Immature natural killer cell (primary cell): ENCODE measurements around the gene GFOD2. TPM values are rescaled to one million over a fixed set of nuclear protein-coding genes. Genes with fewer than 3 reads are reported as not detected.

Experiments used
- DNase-seq, 3 donors: peaks; one replicate each; pipeline ENCODE4 v3.0.0; 2022; ENCODE audit warnings: mixed read lengths in 1 of 3
- H3K27ac Mint-ChIP-seq, 6 donors: one replicate each; pipeline ENCODE4 v1.8.0; 2020; ENCODE audit warnings: mixed read lengths in 6 of 6, mild to moderate bottlenecking in 5 of 6, inconsistent platforms in 4 of 6, moderate library complexity in 3 of 6
- H3K27me3 Mint-ChIP-seq, 3 donors: one replicate each; pipeline ENCODE4 v1.8.0; 2020 to 2021; ENCODE audit warnings: low read depth in 3 of 3, mild to moderate bottlenecking in 3 of 3, mixed read lengths in 3 of 3, moderate library complexity in 3 of 3, inconsistent platforms in 1 of 3
- H3K36me3 Mint-ChIP-seq, 3 donors: one replicate each; pipeline ENCODE4 v1.8.0; 2020; ENCODE audit warnings: mixed read lengths in 3 of 3, inconsistent platforms in 2 of 3, mild to moderate bottlenecking in 2 of 3
- H3K4me1 Mint-ChIP-seq, 2 donors: one replicate each; pipeline ENCODE4 v1.8.0; 2020; ENCODE audit warnings: inconsistent platforms in 2 of 2, mild to moderate bottlenecking in 2 of 2, mixed read lengths in 2 of 2, moderate library complexity in 1 of 2
- H3K4me3 Mint-ChIP-seq, 5 donors: one replicate each; pipeline ENCODE4 v1.8.0; 2020; ENCODE audit warnings: mild to moderate bottlenecking in 5 of 5, mixed read lengths in 5 of 5, inconsistent platforms in 3 of 5, moderate library complexity in 3 of 5
- H3K9me3 Mint-ChIP-seq, 6 donors: one replicate each; pipeline ENCODE4 v1.8.0; 2020; ENCODE audit warnings: mild to moderate bottlenecking in 6 of 6, mixed read lengths in 6 of 6, inconsistent platforms in 4 of 6, moderate library complexity in 3 of 6
- polyA plus RNA-seq, 3 donors: library from polyadenylated mRNA; unstranded; fragments of 300-500 nt; fragmentation: Illumina TruSeq; gene quantifications; one replicate each; pipeline ENCODE4 v1.2.3, GENCODE V29; 2021

The GFOD2 gene
- polyA plus RNA-seq, 3 donors from 2014 or later = 6.2 to 9.7 (median 7.4) TPM

GRCh38 chr16:67653789-67654402 lies 65.2 kb downstream of the GFOD2 start:
- peaks cover 9 to 11% (median 10%) of the 10 kb centered on the region in 3 donors for H3K36me3 Mint-ChIP-seq
- peaks cover 3 to 10% of the 10 kb centered on the region in 2 donors for H3K4me1 Mint-ChIP-seq
- peak overlapping the region in 1 of 5 donors; percentile 57 for H3K4me3 Mint-ChIP-seq
- no peak for DNase-seq
- H3K27me3 Mint-ChIP-seq = peaks cover 0 to 4% (median 2%) of the 10 kb centered on the region in 3 donors
- no peaks in the 10 kb centered on the region for H3K9me3 Mint-ChIP-seq
- H3K27ac Mint-ChIP-seq = no peak overlapping the region

- DNase-seq = no peak
- Mint-ChIP-seq H3K27me3 (peaks cover 0 to 2% (median 2%) of the 10 kb centered on the region in 3 donors), H3K4me3 (no peak overlapping the region), H3K9me3 (no peaks in the 10 kb centered on the region), H3K36me3 (peaks cover 9 to 11% (median 10%) of the 10 kb centered on the region in 3 donors), H3K27ac (no peak overlapping the region), H3K4me1 (peaks cover 0 to 4% of the 10 kb centered on the region in 2 donors)
Measured at GRCh38 chr16:67653128-67653788, 65.9 kb downstream of the GFOD2 start.

DNA sequence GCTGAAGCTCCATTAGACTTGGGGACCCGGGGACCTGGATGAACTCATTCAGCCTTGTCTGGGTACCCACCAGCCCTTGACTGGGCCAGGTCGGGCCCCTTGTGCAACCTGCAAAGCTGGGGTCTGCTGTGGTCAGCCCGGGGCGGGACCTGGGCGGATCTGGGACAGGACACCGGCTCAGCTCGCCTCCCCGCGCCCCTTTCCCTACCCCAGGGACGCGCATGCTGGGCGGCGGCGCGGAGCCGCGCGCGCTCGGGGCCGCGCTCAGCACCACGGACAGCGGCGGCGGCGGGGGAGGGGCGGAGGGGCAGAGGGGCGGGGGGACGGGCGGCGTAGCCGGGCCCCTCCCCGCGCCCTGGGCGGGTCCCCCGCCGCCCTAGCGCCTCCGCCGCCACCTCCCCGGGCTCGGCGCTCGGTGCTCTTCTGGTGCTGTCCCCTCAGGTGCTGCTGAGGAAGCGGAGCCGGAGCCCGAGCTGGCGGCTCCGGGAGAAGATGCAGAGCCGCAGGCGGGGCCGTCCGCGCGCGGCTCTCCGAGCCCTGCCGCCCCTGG lies 66.5 kb downstream of the GFOD2 start:
- Mint-ChIP-seq H3K4me3 (no peak overlapping the region), H3K9me3 (no peaks in the 10 kb centered on the region), H3K36me3 (peaks cover 9 to 11% (median 10%) of the 10 kb centered on the region in 3 donors), H3K27me3 (peaks cover 0 to 2% (median 2%) of the 10 kb centered on the region in 3 donors), H3K27ac (no peak overlapping the region), H3K4me1 (peaks cover 0 to 4% of the 10 kb centered on the region in 2 donors)
- no peak for DNase-seq

GRCh38 chr16:67651847-67652246 lies 67.3 kb downstream of the GFOD2 start:
- peaks cover 0 to 4% (median 2%) of the 10 kb centered on the region in 3 donors for H3K27me3 Mint-ChIP-seq
- no peaks in the 10 kb centered on the region for H3K9me3 Mint-ChIP-seq
- no peak overlapping the region for H3K4me3 Mint-ChIP-seq
- DNase-seq = no peak
- peaks cover 9 to 11% (median 10%) of the 10 kb centered on the region in 3 donors for H3K36me3 Mint-ChIP-seq
- peak overlapping the region in 1 of 6 donors; percentile 49 for H3K27ac Mint-ChIP-seq
- H3K4me1 Mint-ChIP-seq = peaks cover 0 to 4% of the 10 kb centered on the region in 2 donors

- no peaks in the 10 kb centered on the region for H3K9me3 Mint-ChIP-seq
- peaks cover 0 to 6% of the 10 kb centered on the region in 2 donors for H3K4me1 Mint-ChIP-seq
- H3K4me3 Mint-ChIP-seq = no peak overlapping the region
- peaks cover 0 to 2% (median 2%) of the 10 kb centered on the region in 3 donors for H3K27me3 Mint-ChIP-seq
- no peak overlapping the region for H3K27ac Mint-ChIP-seq
- DNase-seq = no peak
- H3K36me3 Mint-ChIP-seq = peaks cover 9 to 11% (median 10%) of the 10 kb centered on the region in 3 donors
Measured at GRCh38 chr16:67651039-67651438, 68.1 kb downstream of the GFOD2 start.

GRCh38 chr16:67650023-67650422 lies 69.1 kb downstream of the GFOD2 start:
- H3K27ac Mint-ChIP-seq = peak overlapping the region in 1 of 6 donors; percentile 43
- peaks cover 9 to 11% (median 10%) of the 10 kb centered on the region in 3 donors for H3K36me3 Mint-ChIP-seq
- H3K9me3 Mint-ChIP-seq = no peaks in the 10 kb centered on the region
- no peak overlapping the region for H3K4me3 Mint-ChIP-seq
- peaks cover 0 to 2% (median 0%) of the 10 kb centered on the region in 3 donors for H3K27me3 Mint-ChIP-seq
- DNase-seq = no peak
- peaks cover 0 to 10% of the 10 kb centered on the region in 2 donors for H3K4me1 Mint-ChIP-seq

DNA sequence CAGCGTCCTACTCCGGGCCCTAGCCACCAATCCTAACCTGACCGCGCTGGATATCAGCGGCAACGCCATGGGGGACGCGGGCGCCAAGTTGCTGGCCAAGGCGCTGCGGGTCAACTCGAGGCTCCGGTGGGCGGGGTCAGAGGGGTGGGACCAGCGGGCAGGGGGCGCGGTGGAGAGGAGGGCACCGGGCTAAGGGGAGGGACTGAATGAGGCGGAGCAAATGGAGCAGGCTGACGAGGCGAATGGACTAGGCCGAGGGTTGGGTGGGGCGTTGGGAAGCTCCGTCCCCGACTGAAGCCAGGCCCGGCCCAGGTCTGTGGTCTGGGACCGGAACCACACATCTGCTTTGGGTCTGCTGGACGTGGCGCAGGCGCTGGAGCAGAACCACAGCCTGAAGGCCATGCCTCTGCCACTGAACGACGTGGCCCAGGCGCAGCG lies 69.6 kb downstream of the GFOD2 start:
- H3K27ac Mint-ChIP-seq = no peak overlapping the region
- H3K4me1 Mint-ChIP-seq = peaks cover 0 to 10% of the 10 kb centered on the region in 2 donors
- H3K27me3 Mint-ChIP-seq = peaks cover 0 to 2% (median under 1%) of the 10 kb centered on the region in 3 donors
- no peak for DNase-seq
- no peak overlapping the region for H3K4me3 Mint-ChIP-seq
- H3K36me3 Mint-ChIP-seq = peaks cover 9 to 11% (median 10%) of the 10 kb centered on the region in 3 donors
- no peaks in the 10 kb centered on the region for H3K9me3 Mint-ChIP-seq

DNA sequence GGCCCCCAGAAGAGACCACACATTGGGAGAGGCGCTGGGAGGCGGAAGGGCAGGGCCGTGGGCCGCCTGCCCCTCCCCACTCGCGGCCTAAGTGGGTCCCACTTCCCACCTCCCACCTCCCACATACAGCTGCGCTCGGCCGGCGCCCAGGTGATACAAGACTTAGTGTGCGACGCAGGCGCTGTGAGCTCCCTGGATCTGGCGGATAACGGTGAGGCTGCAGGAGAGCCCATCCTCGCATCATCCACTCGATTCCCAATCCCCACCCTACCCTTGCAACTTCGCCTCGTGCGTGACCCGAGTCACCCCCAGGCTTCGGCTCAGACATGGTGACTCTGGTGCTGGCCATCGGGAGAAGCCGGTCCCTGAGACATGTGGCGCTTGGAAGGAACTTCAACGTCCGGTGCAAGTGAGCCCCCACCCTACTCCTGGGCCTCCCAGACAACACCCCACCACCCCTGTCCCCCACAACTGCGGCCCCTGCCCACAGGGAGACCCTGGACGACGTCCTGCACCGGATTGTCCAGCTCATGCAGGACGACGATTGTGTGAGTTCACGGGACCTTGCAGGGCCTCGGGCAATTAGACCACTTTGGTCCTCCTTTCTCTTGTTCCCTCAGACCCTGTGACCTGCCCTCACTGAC lies 70.2 kb downstream of the GFOD2 start:
- DNase-seq = no peak
- H3K36me3 Mint-ChIP-seq = peaks cover 9 to 11% (median 10%) of the 10 kb centered on the region in 3 donors
- H3K27me3 Mint-ChIP-seq = peaks cover 0 to 2% (median 2%) of the 10 kb centered on the region in 3 donors
- H3K9me3 Mint-ChIP-seq = no peaks in the 10 kb centered on the region
- no peak overlapping the region for H3K4me3 Mint-ChIP-seq
- peaks cover 0 to 14% of the 10 kb centered on the region in 2 donors for H3K4me1 Mint-ChIP-seq
- H3K27ac Mint-ChIP-seq = no peak overlapping the region

GRCh38 chr16:67648088-67648763 lies 70.9 kb downstream of the GFOD2 start:
- H3K9me3 Mint-ChIP-seq = no peaks in the 10 kb centered on the region
- H3K27ac Mint-ChIP-seq = no peak overlapping the region

GRCh38 chr16:67647681-67648080 lies 71.4 kb downstream of the GFOD2 start:
- Mint-ChIP-seq H3K27me3 (peaks cover 0 to 2% (median 2%) of the 10 kb centered on the region in 3 donors), H3K9me3 (no peaks in the 10 kb centered on the region), H3K27ac (no peak overlapping the region), H3K36me3 (peaks cover 9 to 11% (median 10%) of the 10 kb centered on the region in 3 donors), H3K4me3 (no peak overlapping the region), H3K4me1 (peaks cover 0 to 15% of the 10 kb centered on the region in 2 donors)
- DNase-seq = no peak

More at GRCh38 chr16:67648088-67648763, 70.9 kb downstream of the GFOD2 start:
- H3K4me1 Mint-ChIP-seq = peaks cover 0 to 15% of the 10 kb centered on the region in 2 donors
- no peak overlapping the region for H3K4me3 Mint-ChIP-seq
- H3K27me3 Mint-ChIP-seq = peaks cover 0 to 2% (median 2%) of the 10 kb centered on the region in 3 donors
- DNase-seq = no peak
- peaks cover 9 to 11% (median 10%) of the 10 kb centered on the region in 3 donors for H3K36me3 Mint-ChIP-seq

DNA sequence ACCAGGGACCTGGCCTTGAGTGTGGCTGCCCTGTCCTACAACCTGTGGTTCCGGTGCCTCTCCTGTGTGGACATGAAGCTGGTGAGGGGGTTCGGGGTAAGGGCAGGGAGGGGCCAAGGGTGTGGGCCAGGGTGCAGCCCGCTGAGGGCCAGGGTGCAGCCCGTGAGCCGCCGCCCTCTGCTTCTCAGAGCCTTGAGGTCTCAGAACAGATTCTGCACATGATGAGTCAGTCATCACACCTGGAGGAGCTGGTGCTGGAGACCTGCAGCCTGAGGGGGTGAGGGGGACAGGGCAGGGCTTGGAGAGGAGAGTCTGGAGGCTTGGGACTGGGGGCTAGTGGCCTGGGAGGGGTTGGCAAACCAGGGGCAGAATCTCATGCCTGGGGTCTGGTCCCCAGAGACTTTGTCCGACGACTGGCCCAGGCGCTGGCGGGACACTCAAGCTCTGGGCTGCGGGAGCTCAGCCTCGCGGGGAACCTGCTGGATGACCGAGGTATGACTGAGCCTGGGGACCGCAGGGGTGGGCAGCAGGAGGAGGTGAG lies 71.9 kb downstream of the GFOD2 start:
- Mint-ChIP-seq H3K4me1 (peaks cover 0 to 15% of the 10 kb centered on the region in 2 donors), H3K36me3 (peaks cover 9 to 11% (median 10%) of the 10 kb centered on the region in 3 donors), H3K27me3 (peaks cover 0 to 2% (median 2%) of the 10 kb centered on the region in 3 donors), H3K27ac (no peak overlapping the region), H3K9me3 (no peaks in the 10 kb centered on the region), H3K4me3 (no peak overlapping the region)
- DNase-seq = no peak

DNA sequence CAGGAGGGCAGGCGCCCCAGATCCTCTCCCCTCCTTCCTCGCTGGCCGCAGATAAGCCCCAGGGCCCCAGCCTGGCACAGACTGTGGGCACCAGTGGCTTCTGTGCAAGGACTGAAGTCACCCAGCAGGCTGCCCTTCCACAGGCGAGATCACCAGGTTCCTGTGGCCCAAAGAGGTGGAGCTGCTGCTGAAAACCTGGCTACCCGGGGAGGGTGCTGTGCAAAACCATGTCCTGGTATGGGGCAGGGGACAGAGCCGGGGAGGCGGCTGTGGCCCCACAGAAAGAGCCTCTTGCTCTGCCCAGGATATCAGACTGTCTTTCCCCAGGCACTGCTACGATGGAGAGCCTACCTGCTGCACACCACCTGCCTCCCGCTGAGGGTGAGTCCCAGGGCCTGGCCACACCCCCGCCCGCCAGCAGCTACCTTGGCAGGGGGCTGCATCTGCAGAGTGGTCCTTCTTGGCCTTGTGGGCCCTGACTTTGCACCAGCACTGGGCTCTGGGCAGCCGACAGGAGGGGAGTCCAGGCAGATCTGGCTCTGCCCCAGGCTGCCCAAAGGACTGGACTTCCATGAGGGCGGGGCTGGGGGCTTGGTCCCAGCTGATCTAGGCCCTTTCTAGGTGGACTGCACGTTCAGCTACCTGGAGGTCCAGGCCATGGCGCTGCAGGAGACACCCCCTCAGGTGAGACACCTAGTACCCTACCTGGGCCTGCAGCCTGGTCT lies 73.6 kb downstream of the GFOD2 start:
- no peak for DNase-seq
- peaks cover 0 to 10% of the 10 kb centered on the region in 2 donors for H3K4me1 Mint-ChIP-seq
- H3K9me3 Mint-ChIP-seq = no peaks in the 10 kb centered on the region

More for the DNA sequence above, 73.6 kb downstream of the GFOD2 start:
- Mint-ChIP-seq H3K27ac (peak overlapping the region; percentile 29 to 86 (median 73)), H3K27me3 (peaks cover 0 to 2% (median 2%) of the 10 kb centered on the region in 3 donors), H3K4me3 (peak overlapping the region; percentile 60 to 77 (median 73)), H3K36me3 (peaks cover 3 to 6% (median 6%) of the 10 kb centered on the region in 3 donors)
